ENCODE results near the gene RASD2. TPM values are rescaled to one million over a fixed set of nuclear protein-coding genes. Genes with fewer than 3 reads are reported as not detected.
A peak's percentile ranks its signal among the peaks of the same experiment; 100 is the strongest.

RASD2 gene
- total RNA-seq, 1 donor from 2014 or later = 3.6 TPM

DNA sequence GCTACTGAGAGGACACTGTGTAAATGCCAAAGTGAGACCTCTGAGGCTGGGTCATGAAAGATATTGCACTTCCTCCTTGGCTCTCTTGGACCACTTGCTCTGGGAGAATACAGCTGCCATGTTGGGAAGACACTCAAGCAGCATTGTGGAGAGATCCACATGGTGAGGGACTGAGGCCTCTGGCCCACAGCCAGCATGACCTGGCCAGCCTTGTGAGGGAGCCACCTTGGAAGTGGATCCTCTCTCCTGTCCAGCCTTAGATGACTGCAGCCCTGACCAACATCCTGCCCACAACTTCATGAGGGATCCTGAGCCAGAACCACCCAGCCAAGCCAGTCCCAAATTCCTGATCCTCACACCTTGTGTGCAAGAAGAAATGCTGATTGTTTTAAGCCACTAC lies 46.1 kb downstream of the RASD2 start:
- Histone ChIP-seq H3K9me3 (peaks cover 3% of the 10 kb centered on the region), H3K4me3 (no peak overlapping the region), H3K36me3 (no peaks in the 10 kb centered on the region), H3K27me3 (ENCODE audit: low read depth) (no peaks in the 10 kb centered on the region), H3K4me1 (peaks cover 20% of the 10 kb centered on the region), H3K27ac (no peak overlapping the region)
- intact Hi-C loops (cut with DNase I) = loop anchor here (10.0 kb wide), 1 partner anchor 152 kb away; no protein-coding TSS in a partner anchor
- TF ChIP-seq CTCF (IDR thresholded peaks at IDR 0.05) = no peak
- ATAC-seq (no peak), DNase-seq (no peak)

GRCh38 chr22:35587447-35587870 lies 46.8 kb downstream of the RASD2 start:
- Histone ChIP-seq H3K4me3 (no peak overlapping the region), H3K27ac (no peak overlapping the region), H3K27me3 (ENCODE audit: low read depth) (no peaks in the 10 kb centered on the region), H3K4me1 (peaks cover 27% of the 10 kb centered on the region), H3K9me3 (peaks cover 3% of the 10 kb centered on the region), H3K36me3 (no peaks in the 10 kb centered on the region)
- no peak for TF ChIP-seq CTCF (IDR thresholded peaks at IDR 0.05)
- intact Hi-C loops (cut with DNase I) = loop anchor here (10.0 kb wide), 1 partner anchor 153 kb away; no protein-coding TSS in a partner anchor
- ATAC-seq (peak; percentile 64), DNase-seq (peak; percentile 80)

- Histone ChIP-seq H3K36me3 (no peaks in the 10 kb centered on the region), H3K27me3 (ENCODE audit: low read depth) (no peaks in the 10 kb centered on the region), H3K27ac (no peak overlapping the region), H3K4me3 (no peak overlapping the region), H3K9me3 (peaks cover 3% of the 10 kb centered on the region), H3K4me1 (peaks cover 30% of the 10 kb centered on the region)
- TF ChIP-seq CTCF (IDR thresholded peaks at IDR 0.05) = no peak
- intact Hi-C loops (cut with DNase I) = loop anchor here (10.0 kb wide), 1 partner anchor 153 kb away; no protein-coding TSS in a partner anchor
- no peak for ATAC-seq
- no peak for DNase-seq
Observed at GRCh38 chr22:35587896-35588295, 47.3 kb downstream of the RASD2 start.

- peak; percentile 59 to 60 for ATAC-seq
- no peaks in the 10 kb centered on the region for H3K36me3 ChIP-seq
- no peaks in the 10 kb centered on the region for H3K27me3 ChIP-seq (ENCODE audit: low read depth)
- H3K27ac ChIP-seq = no peak overlapping the region
- intact Hi-C loops (cut with DNase I) = loop anchor here (10.0 kb wide), 1 partner anchor 154 kb away; no protein-coding TSS in a partner anchor
- H3K9me3 ChIP-seq = peaks cover 3% of the 10 kb centered on the region
- no peak for TF ChIP-seq CTCF (IDR thresholded peaks at IDR 0.05)
- peaks cover 30% of the 10 kb centered on the region for H3K4me1 ChIP-seq
- H3K4me3 ChIP-seq = no peak overlapping the region
- no peak for DNase-seq
Observed at GRCh38 chr22:35589071-35589755, 48.6 kb downstream of the RASD2 start.

DNA sequence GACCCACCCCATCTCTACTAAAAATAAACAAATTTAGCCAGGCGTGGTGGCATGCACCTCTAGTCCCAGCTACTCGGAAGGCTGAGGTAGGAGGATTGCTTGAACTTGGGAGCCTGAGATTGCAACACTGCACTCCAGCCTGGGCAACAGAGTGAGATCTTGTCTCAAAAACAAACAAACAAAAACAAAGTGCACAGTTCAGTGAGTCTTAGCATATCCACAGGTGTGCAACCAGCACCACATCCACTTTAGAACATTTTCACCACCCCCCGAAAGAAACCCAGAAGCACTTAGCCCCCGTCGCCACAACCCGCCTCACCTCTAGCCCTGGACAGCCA lies 49.1 kb downstream of the RASD2 start:
- ATAC-seq (no peak), DNase-seq (no peak)
- no peak for TF ChIP-seq CTCF (IDR thresholded peaks at IDR 0.05)
- Histone ChIP-seq H3K4me3 (no peak overlapping the region), H3K9me3 (peaks cover 3% of the 10 kb centered on the region), H3K27ac (no peak overlapping the region), H3K4me1 (peaks cover 30% of the 10 kb centered on the region), H3K36me3 (no peaks in the 10 kb centered on the region), H3K27me3 (ENCODE audit: low read depth) (no peaks in the 10 kb centered on the region)
- intact Hi-C loops (cut with DNase I) = loop anchor here (10.0 kb wide), 1 partner anchor 155 kb away; no protein-coding TSS in a partner anchor
